ENCODE results near the gene CUTA.

Gene CUTA

DNA sequence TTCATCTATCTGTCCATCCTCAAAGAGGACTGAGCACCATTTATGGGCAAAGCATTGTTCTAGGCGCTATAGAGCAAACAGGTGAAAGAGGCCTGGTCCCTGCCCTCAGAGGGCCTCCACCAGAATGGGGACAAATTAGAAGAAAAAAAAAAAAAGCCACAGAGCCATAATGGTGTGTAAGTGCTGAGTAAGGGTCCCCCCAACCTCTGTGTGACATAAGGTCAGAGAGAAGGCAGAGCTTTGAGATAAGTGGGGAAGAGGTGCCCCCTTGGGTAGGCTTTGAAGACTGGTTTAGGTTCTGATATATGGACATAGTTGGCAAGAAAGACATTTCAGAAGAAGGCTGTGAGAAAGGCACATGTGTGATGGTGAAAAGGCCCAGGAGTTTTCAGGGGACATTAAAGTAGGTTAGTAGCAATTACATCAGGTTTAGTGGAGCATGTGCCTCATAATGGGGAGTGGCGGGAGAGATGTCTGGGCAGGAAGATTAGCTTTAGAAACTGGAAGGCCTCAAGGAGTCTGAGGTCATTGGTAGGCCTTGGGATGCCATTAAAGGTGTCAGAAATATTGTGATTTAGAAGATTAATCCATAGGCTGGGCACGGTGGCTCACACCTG is 21.2 kb upstream of the CUTA start:
- no peak for DNase-seq

DNA sequence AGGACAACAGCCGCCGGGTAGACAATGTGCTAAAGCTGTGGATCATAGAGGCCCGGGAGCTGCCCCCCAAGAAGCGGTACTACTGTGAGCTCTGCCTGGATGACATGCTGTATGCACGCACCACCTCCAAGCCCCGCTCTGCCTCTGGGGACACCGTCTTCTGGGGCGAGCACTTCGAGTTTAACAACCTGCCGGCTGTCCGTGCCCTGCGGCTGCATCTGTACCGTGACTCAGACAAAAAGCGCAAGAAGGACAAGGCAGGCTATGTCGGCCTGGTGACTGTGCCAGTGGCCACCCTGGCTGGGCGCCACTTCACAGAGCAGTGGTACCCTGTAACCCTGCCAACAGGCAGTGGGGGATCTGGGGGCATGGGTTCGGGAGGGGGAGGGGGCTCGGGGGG is 19.8 kb upstream of the CUTA start:
- no peak for DNase-seq

DNA sequence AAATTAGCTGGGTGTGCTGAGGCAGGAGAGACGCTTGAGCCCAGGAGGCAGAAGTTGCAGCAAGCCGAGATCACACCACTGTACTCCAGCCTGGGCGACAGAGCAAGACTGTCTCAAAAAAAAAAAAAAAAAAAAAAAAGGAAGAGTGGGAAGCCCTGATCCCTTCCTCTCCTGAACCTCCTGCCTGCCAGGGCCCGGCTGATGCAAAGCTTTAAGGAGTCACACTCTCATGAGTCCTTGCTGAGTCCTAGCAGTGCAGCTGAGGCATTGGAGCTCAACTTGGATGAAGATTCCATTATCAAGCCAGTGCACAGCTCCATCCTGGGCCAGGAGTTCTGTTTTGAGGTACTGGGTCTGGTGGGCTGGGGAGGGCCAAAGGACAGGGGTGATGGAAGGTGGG is 17.1 kb upstream of the CUTA start:
- no peak for DNase-seq

DNA sequence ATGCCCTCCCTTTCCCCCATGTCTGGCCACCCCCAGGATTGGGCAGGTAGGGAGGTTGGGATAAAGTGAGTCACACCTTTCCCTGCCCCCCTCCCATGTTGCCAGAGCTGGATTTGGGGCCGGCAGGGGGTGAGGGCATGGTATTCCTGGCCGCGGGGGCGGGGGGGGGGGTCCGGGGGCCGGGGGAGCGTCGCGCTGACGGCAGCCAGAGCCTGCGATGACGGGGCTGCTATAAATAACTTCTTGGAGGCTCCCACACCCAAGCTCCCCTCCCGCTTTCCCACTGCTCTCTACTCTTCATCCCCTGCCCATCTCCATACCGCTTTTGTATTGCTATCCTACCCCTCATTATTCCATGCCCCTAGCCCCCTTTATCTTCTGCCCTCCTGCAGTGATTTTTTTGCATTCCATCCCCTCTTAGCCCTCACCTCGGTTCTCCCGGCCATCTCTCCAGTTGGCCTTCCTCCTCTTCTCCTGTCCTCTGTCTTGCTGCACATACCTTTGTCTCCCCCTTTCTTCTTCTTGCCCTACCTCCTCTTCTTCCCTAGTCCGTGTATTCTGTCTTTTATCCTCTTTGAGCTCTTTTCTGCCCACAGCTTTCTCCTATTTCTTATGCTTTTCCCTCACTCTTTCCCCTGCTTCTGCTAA is 15.8 kb upstream of the CUTA start:
- no peak for DNase-seq

DNA sequence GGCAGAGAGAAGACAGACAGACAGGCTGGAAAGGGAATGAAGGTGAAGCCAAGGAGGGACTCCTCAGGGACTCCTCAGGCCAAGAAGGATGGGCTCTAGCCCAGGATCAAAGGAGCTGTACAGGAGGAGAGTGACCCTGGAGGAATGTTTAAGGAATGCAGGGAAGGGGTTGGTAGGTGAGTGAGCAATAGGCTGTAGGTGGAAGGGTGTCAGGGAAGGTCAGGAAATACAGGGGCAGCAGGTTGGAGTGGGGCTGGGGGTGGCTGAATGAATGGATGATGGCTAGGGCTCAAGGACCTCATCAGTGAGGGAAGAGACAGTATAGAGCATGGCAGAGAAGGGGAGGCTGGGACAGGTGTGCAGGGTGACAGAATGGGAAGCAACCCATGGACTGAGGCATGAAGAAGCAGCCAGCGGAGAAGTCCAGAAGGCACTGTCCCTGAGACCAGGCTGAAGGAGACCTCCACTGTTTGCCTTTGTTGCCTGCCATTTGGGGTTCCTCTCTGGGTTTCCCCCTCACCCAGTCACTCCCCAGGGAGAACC is 15.2 kb upstream of the CUTA start:
- DNase-seq, result no peak

DNA sequence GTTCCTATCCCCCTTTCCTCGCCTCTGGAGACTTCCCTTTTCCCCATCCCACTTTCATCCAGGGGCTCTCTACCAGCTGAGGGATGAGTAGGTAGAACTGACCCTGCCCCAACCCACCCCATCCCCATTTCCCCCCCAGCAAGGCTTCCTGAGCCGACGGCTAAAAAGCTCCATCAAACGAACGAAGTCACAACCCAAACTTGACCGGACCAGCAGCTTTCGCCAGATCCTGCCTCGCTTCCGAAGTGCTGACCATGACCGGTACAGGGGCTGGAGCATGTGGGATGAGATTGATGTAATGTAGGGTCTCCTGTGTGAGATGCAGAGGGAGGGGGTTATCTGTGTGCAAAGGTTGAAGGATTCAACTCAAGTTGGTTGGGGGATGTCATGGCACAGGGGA is 14.6 kb upstream of the CUTA start:
- DNase-seq, result no peak

DNA sequence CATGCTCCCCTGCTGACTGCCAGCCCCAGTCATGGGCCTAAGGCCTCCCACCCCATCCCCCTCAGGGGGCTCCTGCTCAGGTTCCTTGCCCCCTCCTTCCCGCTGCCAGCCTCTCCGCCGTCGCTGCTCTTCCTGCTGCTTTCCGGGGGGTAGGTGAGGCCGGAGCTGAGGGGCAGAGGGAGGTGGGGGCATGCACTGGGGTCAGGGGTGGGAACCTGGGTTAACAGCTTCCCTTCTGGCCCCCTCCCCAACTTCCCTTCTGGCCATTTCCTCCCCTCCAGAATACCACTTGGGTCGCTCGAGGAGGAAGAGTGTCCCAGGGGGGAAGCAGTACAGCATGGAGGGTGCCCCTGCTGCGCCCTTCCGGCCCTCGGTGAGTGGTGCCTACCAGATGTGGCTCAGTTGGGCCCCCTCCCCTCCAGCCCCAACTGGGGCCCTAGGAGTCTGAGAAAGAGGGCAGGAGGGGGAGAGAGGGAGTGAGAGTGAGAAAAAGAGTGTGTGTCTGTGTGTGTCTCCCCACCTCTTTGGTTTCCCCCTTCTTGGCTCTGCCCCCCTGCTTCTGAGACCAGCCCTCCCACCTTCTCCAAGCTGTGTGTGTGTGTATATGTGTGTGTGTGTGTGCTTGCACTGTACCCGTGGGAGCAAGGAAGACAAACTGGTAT is 14.1 kb upstream of the CUTA start:
- DNase-seq, result no peak

DNA sequence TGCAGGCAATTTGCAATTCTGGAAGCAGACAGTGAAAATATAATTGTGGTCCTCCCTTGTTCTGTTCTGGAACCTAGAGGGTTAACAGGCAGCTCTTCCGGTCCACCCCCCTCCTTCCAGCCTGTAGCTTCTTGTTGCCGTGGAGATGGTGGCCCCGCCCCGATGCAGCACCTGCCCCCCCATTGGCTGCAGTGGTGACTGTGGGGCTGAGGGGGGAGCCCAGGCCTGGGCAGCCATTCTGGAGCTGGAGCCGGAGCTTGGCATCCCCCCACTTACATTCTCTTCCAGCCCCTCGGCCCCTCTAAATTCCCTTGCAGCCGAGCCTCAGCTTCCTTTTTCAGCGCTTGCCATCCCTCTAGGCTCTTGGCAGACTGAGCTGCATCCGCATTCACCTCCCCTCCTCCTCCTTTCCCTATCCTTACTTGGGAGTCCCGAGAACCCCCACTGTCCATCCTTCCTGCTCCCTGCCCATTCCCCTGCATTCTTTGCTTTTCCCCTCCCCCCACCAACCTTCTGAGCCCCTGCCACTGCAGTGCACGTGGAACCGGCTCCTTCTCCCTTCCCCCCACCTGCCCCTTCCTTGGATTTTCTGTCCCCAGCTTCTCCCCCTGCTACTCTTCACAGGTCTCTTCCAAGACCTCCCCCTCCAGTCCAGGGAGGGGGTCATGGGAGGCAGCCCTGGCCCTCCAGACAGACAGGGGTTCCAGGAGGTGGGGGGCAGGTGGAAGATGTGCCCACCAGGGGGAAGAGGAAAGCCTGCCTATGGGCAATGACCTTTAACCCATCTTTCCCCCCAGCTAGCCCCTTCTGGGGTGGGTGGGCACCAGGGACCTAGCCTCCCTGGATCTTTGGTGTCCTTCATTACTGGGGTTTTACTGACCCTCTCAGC is 13.3 kb upstream of the CUTA start:
- DNase-seq, result peak; percentile 71

DNA sequence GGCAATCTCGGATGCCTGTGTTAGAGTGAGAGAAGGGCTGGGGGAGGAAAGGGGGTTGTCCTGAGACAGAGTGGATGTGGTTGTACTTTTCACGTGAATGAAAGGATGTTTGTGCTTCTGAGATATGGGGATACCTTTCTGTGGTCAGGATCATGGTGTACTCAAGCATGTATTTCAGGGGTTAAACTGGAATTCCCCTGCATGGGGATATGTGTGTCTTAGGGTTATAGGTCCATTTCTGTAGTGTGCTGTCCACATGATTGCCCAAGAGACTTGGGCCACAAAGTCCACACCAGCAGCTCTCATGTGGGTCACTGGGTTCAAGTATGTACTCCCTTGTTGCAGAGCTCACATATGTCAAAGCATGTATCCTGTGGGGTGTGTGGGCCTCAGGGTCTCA is 12.4 kb upstream of the CUTA start:
- DNase-seq, result no peak

DNA sequence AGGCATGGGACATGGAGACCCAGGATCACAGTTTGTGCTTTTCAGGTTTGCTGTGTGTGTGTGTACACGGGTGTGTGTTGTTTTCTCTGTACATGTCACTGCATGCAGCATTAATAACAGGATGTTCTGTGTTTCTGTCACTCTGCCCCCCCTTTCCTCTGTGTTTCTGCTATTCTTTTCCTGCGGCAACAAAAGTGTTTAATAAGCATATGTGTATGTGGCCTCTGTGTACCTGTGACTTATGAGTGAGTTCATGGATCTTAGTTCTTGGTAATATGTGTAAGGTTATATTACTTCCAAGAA is 11.8 kb upstream of the CUTA start:
- no peak for DNase-seq

DNA sequence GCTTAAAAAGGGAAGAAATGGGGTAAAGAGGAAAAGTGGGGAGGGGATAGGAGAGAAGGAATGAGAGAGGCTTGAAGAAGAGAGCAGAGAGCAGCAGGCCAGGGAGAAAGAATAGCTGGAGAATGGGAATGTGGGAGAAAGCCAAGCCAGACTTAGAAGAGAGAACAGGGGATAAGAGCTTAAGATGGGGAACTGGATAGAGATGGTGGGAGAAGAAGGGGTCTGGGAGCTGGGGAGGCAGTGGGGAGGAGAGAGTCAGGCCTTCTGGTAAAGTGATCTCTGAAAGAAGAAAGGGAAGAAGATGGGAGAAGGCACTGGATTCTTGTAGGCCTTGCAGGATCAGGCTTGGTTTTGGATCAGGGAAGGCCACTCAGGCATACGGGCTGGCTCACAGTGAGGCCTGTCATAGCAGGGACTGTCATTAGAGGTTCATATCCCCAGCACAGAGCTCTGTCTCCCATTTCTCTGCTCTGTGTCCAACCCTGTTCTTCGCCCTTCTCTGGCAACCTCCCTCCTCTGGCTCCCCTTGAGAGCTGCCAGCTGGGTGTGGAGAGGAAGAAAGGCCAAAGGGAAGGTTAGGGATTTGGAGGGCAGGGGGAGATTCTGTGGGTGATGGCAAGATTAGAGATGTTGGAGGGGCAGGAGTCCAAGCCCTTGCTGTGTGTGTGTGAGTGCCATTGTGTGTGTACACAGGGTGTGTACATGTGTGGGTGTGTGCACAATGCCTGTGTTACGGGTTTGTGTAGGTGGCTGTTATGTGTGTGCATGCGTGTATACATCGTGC is 11.3 kb upstream of the CUTA start:
- DNase-seq, result no peak

DNA sequence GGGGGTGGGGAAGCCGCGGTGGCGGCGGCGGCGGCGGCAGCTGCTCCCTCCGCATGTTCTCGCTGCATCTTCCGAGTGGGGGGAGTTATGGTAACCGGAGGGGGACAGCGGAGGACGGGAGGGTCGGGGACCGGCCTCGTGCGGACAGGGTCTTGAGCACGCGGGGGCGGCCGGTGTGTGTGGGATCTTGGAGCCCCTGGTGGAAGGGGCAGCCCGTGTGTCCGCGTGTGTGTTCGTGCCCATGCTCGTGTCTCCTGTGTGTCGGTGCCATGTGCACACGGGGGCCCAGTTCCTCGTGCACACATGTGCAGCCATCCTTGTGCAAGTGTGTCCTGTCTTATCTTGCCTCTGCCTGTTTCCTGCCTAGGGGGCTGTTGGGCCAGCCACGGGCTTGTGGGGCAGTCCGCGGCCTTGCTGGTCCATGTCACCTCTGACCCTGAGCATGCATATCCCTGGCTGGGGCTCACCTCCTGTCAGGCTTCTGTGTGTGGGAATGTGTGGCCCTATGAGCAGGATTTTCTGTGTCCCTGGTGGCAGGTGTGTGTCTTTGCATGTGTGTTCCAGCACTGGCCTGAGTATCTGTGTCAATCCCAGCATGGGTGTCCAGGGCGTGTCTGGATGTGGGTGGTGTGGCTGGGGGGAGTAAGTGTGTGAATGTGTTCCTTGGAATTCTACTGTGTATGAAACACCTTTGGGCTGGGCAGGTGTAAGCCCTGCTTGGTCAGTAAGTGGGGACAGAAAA is 10.5 kb upstream of the CUTA start:
- peak; percentile 37 for DNase-seq

DNA sequence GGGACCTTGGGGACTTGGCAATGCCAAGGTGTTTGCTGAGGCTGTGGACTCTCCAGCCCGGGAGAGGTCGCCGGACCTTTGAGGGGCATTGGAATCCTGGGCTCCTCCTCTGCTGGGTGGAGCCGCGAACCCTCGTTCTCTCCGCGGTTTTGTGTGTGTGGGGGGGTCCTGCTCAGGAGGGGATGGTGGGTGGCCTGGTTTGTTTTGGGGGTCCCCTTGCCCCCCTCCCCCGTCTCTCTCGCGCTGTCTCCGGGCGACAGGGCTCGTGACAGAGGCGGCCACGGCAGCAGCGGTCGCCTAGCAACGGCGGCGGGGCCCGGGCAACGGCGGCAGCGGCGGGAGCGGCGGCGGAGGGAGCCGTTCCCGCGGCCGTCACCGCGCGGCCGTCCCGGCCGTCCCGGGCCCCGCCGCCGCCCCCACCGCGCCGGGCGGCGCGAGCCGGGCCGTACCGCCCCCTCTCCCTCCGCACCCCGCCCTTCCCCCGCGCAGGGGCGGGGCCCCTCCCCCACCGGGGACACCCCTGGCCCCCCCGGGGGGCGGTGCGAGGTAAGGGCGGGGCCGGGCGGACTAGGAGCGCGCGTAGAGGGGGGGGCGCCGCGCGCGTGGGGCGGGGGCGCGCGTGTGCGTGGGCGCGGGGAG is 9.8 kb upstream of the CUTA start:
- DNase-seq, result peak; percentile 18

DNA sequence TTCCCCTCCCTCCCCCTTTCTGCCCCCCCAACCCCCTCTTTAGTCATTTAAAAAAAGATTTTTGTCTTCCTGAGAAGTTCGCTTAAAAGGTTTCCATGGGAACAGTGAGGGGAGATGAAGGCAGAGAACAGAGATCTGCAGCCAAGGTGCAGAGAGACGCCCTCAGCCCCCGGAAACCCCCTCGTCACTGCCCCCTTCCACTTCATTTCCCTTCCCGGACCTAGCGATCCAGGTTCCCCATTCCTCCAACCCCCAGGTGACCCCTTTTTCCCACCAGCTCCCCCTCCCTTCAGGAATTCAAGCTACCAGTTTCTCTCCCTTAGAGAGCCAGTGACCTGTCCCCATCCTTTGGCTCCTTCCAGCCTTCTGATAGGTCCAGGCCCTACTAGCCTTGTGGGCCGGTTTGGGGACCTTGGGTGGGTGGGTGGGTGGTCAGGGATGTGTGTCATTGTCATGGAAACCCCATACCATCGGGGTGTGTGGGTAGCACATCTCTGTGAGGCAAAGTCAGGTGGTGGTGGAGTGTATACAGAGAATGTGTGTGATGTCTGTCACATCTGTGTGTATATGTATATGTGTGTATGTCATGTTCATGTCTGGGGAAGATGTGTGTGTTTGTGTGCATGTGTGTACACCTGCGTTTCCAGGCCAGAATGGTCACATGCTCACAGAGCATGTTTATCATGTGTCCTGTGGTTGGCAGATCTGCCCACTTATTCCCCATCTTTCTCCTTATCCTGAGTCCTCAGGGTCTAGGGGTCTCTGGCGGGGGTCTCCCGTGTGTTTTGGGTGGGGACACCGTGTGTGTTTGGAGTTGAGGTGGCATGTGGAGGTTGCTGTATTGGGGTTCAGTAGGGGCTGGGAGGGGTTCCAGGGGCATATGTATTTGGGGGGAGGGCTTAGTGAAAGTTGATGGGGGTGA is 8.9 kb upstream of the CUTA start:
- DNase-seq, result no peak

DNA sequence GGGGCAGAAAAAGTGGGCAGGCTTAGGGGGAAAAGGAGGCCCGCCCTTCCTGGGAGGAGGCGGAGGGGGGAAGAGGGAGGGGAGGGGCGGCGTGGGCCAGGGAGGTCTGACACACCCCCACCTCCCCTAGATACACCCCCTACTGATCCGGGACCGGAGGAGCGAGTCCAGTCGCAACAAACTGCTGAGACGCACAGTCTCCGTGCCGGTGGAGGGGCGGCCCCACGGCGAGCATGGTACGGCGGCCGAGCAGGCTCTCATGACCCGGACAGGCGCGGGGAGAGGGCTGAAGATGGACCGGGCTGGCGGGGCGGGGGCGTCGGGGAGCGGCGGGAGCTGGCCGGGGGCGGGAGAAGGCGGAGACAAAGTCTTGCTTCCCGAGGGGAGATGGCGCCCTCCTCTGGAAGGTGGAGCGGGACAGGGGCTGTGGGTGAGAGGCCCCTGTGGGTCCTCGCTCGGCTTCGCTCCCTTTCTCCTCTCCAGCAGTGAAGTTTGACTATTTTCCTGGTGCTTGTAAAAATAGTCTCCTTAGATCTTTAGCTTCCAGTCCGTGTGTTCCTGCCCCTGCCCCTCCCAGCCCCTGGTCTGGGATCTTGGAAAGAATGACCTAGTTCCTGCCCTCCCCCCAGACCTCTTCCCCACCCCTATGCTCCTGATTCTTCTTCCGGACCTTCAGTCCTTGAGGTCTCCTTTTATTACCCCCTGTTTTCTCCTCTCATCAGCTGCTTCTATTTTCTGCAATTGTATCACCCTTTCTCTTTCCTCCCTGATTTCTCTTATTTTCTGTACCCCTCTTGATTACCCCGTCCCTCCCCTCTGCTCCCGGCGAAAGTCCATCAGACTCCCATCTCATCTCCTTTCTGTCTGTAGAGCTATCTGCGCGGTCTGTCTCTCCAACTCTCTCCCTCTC is 8.0 kb upstream of the CUTA start:
- DNase-seq, result peak; percentile 73

DNA sequence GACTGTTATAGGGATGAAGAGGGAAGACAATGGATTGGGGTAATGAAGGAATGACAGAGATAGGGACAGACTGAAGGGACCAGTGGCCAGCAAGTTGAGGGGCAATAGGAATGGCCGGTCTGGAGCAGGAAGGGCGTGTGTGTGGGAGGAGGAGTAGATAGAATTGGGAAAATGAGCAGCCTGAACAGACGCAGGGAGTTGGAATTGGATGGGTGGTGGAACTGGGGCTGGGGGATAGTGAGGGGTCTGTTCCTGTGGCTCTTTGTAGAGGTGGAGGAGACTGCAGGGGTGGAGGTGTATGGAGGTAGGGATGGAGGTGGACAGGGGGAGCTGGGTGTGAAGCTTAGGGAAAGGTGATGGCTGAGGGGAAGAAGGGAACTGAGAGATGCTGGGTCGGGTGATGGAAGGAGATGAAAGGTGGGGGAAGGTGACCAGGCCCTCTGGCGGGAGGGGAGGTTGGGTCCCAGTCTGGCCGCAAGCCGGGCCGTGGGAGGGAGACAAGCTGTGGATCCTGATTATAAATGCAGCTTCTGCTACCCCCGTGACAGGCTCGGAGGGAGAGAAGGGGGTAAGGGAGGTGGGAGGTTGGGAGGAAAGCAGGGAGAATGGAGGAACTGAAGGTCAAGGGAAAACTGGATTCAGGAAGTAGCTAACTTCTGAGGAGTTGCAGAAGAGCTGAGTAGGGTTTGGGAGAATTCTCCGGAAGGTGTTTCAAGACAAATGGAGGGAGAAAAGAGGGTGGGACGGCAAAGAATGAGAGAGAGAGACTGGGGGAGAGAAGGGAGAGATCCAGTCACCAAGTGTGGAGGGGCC is 7.2 kb upstream of the CUTA start:
- no peak for DNase-seq

DNA sequence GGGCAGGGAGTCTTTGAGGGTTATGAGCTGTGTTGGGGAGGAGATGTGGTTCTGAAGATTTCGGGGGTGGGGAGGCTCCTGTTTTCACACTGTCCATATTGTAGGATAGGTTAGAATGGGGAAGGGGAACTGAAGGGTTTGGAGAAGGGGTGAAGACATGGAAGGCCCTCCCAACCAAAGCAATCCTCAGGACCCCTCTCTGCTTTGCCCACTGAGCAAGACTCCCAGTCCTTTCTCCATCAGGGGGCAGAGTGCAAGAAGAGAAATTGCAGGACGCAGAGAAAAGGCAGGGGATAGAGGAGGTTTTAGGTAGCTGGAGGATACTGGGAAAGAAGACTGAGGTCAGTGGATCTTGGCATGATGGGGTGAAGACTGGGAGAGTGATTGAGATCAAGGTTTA is 5.9 kb upstream of the CUTA start:
- no peak for DNase-seq

DNA sequence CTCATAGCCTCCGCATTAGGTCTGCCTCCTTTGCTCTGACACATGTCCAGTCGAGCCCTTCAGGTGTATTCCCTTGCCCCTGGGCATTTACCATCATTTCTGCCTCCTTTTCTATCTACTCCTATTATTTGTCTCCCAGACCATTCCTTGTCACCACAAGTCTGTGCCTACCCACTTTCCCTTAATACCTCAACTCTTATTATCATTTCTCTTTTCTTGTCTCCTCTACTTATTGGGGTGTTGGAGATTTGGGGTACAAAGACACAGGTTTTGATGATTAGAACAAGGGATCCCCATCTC is 3.4 kb upstream of the CUTA start:
- no peak for DNase-seq
